Measurements from ENCODE around the gene MED8. TPM values are rescaled to one million over a fixed set of nuclear protein-coding genes. Genes with fewer than 3 reads are reported as not detected.

MED8 gene
- total RNA-seq, 4 donors from 2014 or later = 26.3 to 51.4 (median 37.1) TPM

DNA sequence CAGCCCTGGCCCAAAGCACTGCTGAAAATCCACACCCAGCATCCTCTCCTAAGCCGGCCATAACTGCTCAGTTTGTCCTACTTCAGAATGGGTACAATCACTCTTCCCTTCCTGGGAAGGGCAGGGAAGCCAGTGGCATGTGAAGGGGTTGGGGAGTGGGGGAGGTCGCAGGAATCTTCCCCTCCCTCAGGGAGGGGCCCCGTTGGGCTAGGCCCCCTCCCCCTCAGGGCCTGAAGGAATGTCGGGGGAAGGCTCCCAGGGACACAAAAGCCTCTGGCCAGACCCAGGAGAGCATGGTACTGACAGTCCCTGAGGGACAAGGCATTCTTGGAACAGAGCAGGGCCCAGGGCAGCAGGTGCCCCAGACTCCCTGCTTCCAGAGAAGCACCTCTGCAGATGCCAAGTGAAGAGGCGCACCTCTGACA lies 23.0 kb downstream of the MED8 start:
- DNase-seq (ENCODE audit: low spot score) (no peak), ATAC-seq (ENCODE audit: low FRiP score) (no peak)
- TF ChIP-seq CTCF (IDR thresholded peaks at IDR 0.05) = no peak

DNA sequence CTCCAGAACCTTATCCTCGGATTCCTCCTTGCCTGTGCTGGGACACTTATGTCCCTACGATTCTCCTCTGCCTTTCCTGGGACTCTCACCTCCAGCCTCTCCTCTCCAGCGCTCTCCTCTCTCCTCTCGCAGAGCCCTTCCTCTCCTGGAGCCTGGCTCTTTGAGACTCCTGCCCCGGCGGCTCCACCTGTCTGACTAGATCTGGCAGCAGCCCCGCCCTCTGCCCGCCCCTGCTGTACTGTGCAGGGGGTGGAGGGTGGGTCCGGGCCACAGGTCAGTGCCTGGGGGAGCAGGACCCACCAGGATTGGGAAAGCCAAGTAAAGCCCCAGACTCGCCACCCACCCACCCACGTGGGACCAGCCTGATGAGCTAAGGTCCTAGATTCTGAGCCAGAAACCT lies 23.4 kb downstream of the MED8 start:
- DNase-seq (ENCODE audit: low spot score) (no peak), ATAC-seq (ENCODE audit: low FRiP score) (no peak)
- no peak for TF ChIP-seq CTCF (IDR thresholded peaks at IDR 0.05)

DNA sequence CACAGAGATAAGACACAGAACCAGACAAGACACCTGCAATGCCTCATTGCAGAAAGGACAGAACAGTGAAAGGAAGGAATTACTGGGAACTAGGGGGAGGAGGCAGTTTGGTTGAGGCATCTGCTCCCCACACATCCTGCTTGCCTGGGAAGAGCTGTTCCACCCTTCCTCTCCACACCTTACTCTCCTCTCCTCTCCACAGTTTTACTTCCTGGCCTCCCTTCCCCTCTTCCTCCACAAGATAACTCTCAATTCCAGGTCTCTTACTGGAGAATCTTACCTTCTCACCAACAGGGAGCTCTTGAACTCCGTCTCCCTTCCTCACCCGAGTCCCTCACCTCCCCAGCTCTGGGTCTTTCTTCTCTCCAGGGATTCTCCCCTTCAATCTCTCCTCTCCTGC lies 23.9 kb downstream of the MED8 start:
- ATAC-seq (ENCODE audit: low FRiP score) = no peak
- no peak for TF ChIP-seq CTCF (IDR thresholded peaks at IDR 0.05)
- DNase-seq (ENCODE audit: low spot score) = no peak

DNA sequence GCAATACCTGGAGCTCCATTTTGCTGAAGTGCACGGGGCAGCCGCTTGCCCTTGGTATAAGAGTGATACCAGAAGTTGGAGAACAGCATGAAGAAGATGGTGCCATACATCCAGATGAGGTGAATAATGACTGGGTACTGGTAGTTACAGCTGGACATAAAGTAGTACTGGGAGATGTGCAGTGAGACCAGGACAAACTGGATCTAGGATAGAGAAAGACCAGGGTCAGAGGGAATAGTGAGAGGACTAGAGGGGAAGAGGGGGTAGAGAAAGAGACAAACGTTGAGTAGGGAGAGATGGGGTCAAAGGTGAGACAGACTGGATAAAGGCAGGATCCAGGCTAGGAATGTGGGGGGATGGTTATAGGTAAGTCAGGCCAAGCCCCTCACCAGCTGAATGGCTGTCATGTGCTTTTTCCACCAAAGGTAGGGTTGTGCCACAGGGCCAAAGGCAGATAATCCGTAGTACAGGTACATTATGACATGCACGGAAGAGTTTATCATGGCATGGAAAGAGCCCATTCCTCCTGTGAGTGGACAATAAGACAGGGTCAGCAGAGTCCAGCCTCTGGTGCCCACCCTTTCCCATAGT lies 25.6 kb downstream of the MED8 start:
- no peak for DNase-seq (ENCODE audit: low spot score)
- ATAC-seq (ENCODE audit: low FRiP score) = no peak
- no peak for TF ChIP-seq CTCF (IDR thresholded peaks at IDR 0.05)

DNA sequence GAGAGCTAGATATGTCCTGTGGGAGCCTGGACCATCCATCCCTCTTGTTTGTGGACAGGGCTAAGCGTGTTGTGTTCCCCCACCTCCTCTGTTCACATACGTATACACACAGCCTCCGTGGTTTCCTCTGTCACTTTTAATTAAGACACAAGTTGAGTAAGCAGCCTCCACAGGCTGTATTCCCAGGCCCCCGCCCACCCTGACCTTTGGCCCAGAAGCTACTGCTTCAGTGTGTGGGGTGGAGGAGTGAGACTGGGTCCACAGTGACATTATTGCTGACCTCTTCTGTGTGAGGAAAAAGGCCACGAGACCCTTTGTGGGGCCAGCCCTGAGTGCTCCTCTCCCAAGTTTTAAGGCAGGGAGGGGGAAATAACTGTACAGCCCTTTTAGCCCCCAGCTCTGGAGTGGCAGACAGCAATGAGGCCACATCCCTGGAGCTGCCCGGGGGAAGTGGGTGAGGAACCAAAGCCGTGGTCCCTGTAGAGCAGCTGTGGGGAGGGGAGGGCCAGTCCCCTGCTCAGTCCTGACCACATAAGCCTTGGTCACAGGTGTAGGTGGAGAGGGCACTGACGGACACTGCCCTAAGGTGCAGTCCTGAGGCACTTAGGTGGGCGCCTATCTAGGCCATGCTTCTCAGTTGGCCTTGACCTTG lies 26.2 kb downstream of the MED8 start:
- TF ChIP-seq CTCF (IDR thresholded peaks at IDR 0.05) = no peak
- ATAC-seq (ENCODE audit: low FRiP score) = no peak
- DNase-seq (ENCODE audit: low spot score) = no peak

DNA sequence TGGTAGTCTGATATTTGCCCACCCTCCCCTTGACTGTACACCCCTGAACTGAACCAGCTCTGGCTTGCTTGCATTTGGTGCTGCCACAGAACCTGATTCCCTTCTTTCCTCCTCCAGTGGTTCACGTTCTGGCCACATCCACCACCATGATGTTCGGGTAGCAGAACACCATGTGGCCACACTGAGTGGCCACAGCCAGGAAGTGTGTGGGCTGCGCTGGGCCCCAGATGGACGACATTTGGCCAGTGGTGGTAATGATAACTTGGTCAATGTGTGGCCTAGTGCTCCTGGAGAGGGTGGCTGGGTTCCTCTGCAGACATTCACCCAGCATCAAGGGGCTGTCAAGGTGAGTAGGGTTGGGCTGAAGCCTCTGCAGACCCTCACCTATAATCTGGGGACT lies 29.0 kb downstream of the MED8 start:
- DNase-seq (ENCODE audit: low spot score) (no peak), ATAC-seq (ENCODE audit: low FRiP score) (no peak)
- no peak for TF ChIP-seq CTCF (IDR thresholded peaks at IDR 0.05)

- TF ChIP-seq CTCF (IDR thresholded peaks at IDR 0.05) = no peak
- ATAC-seq (ENCODE audit: low FRiP score) (no peak), DNase-seq (ENCODE audit: low spot score) (no peak)
These were observed 29.9 kb downstream of the MED8 start for GRCh38 chr1:43359696-43360095.
